DMS114 treated with DMSO at 0.1 percent for 48 hours (cell line): ENCODE data around the gene COQ4.
"Not testable (repeated sequence)": the region's sequence is repeated elsewhere in the genome, so short reads cannot be mapped to it uniquely, and the experiment has no call there.

Experiments
- DNase-seq: peaks from one replicate; lab custom pipeline; 2025; ENCODE audit not compliant: unreplicated experiment; lab: John Stamatoyannopoulos, UW

COQ4 gene

DNA sequence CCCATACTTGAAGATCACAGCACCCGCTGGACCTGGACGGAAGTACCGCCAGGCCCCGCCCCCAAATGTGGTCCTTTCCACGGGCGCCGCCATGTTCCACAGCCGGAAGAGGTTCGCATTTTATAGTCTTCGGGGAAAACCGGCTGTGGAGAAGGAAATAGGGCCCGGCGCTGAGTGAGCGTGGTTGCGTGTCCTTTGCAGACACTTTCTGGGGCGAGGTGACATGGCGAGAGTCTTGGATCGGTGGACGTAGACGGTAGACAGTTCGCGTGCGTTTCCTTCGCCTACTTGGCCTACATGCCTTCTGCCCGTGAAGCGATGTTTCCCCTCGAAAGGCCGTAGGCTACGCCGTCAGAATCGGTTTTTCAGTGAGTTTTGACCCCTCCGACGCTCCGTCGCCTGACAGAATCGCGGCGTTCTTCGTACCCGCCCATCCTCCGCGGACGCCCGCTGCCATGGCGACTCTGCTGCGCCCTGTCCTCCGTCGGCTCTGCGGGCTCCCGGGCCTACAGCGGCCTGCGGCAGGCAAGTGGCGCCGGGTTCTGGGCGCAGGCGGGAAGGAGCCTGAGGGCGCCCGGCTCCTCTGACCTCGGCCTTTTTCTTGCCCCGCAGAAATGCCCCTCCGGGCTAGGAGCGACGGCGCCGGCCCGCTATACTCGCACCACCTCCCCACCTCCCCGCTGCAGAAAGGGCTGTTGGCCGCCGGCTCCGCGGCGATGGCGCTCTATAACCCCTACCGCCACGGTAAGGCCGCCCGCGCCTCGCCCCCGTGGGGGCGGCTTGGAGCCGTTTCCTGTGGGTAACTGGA is at the start of gene COQ4, which contains the start of gene TRUB2:
Gene COQ4, plus strand, starts transcription at position 436 of the 808 bp plus-strand sequence. Its CDS starts 20 bp downstream, at position 456.
Gene TRUB2, minus strand, starts transcription at position 44 of the 808 bp plus-strand sequence. Its CDS starts 39 bp downstream, at position 5.
- DNase-seq = peak; percentile 81

DNA sequence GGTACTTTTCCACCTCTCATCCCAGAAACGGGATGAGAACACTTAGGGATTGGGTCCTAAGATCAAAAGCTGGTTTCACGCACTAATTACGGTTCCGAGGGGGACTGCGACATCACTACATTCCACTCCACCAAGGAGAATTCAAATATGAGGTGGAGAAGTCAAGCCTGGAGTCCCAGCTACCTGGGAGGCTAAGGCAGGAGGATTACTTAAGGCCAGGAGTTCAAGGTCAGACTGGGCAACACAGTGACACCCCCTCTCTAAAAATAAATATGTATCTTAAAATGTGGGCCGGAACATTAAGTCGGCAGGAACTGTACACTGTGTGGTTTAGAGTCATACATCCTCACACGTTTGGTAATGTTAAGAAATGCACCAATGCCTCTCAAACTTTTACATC is 48.4 kb upstream of the COQ4 start:
- DNase-seq = no peak

DNA sequence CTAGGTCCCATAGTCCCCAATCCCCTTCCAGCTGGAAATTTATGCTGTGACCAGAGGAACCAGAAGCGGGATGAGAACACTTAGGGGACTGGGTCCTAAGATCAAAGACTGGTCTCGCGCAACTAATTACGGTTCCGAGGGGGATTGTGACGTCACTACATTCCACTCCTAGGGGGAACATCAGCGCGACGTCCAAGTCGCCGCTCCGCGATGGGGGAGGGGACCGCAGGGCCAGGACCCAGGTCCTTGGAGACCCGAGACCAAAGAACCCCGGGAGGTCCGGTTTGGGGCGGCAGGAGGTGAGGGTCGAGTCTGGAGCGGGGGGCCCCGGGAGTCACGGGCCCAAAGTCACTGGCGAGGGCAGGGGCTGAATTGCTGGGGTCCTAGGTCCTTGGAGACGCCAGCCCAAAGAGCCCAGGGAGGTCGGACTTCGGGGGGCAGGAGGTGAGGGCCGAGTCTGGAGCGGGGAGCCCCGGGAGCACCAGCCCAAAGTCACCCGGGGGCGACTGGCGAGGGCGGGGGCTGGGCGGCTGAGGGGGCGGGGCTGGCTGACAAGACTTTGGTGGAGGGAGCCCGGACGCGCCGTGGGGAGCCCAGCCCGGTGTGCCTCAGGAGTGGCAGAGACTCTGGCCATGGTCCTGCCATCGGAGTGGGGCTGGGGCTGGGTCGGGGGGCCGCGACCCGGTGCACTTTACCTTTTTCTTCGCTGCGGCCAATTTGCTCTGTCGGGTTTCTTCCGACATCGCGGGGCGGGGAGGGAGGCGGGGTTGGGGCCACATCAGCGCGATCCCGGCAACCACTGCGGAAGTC is 47.2 kb upstream of the COQ4 start, which contains the start of gene GOLGA2:
Gene GOLGA2, minus strand, starts transcription at position 810 of the 810 bp plus-strand sequence. Its CDS starts 31 bp downstream, at position 779.
- DNase-seq = no peak

DNA sequence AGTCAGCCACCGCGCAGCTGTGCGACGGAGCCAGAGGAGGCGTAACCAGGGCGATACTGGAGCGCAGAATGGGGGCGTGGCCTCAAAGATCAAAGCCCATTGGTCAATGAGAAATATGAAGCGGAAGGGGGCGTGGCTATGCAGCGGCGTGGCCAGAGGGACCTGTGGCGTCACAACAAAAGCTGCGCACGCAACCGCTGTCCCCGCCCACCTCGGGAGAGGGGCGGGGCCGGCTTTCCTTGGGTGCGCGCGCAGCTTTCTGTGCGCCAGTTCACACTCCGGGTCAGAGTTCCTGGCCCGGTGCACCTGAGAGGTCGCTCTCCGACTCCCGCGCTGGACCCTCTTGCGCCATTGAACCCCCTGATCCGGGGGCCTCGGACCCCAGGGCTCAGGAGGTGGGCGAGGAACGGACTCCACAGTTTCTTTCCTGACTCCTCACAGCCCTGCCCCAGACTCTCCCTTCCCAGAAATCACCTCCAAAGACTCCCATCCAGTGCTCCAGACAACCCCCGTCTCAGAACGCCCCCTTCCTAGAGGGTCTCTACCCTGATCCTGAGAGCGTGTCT is 46.5 kb upstream of the COQ4 start, which contains the start of gene SWI5:
Gene SWI5, plus strand, starts transcription at position 269 of the 566 bp plus-strand sequence.
- DNase-seq = peak; percentile 95

DNA sequence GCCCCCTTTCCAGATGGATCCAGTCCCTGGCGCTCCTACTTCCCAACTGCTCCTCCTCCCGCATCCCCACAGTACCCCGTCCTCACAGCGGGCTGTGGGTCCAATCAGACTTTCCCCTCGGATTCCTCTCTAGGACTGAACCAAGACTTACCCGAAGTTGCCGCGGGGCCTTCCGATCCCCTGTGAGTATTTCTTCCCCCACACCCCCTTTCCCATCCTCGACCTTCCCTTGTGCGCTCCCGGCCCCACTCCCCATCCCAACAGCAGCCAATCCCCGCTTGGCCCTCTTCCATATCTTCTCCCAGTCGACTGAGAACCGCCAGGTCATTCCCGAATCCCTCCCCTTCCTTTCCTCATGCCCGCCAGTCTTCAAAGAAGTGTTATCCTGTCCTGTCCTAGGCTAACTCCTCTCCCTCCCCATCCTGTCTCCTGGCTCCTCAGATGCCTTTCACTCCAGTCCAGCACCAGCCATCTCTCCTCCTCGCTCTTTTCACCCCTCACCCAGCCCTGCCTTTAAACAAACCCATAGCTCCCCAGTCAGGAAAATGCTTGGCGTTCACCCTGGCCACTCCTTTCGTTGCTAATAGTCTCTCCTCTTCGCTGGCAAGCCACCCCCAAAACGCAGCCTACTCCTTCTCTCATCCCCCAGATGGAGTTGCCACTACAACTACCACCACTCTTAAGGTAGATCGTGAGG is 45.9 kb upstream of the COQ4 start:
- DNase-seq = no peak

DNA sequence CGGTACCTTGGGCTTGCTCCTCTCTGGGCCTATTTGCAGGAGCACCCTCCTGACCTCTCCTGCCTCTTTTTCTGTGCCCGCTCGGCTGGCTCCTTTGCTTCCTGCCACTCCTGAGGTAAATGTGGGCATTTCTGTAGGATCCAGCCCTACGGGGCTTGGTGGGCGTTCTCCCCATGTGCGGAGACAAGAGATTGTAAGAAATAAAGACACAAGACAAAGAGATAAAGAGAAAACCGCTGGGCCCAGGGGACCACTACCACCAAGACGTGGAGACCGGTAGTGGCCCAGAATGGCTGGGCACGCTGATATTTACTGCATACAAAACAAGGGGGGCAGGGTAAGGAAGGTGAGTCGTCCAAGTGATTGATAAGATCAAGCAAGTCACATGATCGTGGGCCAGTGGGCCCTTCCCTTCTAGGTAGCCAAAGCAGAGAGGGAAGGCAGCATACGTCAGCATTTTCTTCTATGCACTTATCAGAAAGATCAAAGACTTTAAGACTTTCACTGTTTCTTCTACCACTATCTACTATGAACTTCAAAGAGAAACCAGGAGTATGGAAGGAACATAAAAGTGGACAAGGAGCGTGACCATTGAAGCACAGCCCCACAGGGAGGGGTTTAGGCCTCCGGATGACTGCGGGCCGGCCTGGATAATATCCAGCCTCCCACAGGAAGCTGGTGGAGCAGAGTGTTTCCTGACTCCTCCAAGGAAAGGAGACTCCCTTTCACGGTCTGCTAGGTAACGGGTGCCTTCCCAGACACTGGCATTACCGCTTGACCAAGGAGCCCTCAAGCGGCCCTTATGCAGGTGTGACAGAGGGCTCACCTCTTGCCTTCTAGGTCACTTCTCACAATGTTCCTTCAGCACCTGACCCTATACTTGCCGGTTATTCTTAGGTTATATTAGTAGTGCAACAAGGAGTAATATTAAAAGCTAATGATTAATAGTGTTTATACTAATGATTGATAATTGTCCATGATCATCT is 43.3 kb upstream of the COQ4 start:
- DNase-seq = not testable (repeated sequence)

DNA sequence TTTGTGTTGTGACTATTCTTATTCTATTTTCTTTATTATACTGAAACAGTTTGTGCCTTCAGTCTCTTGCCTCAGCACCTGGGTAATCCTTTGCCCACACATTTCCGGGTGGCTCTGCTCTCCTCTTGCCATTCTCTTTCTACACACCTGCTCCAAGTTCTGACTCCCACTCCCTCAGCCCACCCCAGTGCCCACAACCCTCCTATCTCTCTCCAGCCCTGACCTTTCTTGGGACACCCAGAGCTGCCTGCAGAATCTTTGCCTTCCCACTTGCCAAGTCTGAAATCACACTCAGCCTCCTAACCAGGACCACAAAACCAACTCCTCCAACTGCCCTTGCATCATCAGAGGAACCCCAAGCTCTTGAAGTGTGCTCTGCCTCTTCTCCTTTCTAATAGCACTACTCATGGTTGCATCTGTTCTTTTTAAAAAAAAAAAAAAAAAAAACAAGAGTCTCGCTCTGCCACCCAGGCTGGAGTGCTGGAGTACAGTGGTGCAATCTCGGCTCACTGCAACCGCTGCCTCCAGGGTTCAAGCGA is 42.5 kb upstream of the COQ4 start:
- DNase-seq = no peak

DNA sequence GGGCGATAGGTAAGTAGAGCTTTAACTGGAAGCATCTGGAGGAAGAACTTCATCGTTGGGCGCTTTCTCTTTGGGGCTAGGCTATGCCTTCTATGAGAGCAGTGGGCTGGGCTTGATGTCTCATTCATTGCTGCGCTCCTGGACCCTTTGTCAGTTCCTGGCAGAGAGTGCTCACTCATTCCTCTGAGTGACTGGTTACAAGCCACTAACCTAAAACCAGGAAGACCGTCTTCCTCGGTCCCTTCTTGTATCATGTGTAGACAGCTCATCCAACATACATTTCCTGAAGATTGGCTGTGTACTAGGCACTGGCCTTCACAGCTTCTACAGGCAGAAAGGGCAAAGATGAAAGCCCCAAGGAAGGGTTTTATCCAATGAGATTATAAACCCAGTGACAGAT is 40.1 kb upstream of the COQ4 start:
- DNase-seq = no peak

DNA sequence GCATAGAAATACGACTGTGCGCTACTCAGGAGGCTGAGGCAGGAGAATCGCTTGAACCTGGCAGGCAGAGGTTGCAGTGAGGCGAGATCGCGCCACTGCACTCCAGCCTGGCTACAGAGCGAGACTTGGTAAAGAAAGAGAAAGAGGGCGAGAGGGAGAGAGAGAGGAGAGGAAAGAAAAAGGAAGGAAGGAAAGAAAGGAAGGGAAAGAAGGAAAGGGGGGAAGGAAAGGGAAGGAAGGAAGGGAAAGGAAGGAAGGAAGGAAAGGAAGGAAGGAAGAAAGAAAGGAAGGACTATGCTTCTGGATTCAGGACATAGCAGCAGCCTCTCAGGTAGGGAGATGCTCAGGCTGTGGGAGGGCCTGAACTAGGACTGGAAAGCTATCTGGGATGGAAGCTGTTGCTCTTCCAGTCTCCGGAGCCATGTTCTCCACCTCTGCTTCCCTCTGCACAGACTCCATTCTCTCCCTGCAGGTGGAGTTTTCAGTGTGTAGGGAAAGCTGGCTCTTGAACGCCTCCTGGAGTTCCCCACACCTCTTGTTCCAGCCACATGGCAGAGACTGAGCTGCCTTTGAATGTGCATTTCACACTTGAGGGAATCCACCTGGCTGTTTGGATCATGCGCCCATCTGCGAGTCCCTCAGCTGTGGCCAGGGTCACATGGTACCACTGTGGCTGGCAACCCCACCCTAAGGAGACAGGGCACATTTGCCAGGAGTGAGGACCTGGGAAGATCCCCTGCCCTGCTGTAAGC is 37.4 kb upstream of the COQ4 start:
- no peak for DNase-seq

DNA sequence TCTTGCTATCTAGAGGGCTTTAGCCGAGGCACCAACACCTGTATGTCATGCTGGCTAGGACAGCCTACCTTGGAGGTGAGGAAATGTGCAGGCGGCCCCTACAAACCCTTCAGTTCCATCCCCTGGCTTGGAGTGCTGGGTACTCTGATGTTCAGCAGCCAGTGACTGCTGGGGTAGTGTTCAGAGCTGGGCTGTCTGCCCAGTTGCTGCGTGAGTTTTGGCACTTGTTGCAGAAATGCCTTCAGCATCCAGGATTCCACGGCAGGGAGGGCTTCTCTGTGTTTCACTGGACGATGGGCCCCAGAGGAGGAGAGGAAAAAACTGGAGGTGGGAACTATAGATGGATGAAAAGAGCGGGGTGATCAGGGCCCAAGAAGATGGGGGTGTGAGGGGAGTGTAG is 36.2 kb upstream of the COQ4 start:
- no peak for DNase-seq

DNA sequence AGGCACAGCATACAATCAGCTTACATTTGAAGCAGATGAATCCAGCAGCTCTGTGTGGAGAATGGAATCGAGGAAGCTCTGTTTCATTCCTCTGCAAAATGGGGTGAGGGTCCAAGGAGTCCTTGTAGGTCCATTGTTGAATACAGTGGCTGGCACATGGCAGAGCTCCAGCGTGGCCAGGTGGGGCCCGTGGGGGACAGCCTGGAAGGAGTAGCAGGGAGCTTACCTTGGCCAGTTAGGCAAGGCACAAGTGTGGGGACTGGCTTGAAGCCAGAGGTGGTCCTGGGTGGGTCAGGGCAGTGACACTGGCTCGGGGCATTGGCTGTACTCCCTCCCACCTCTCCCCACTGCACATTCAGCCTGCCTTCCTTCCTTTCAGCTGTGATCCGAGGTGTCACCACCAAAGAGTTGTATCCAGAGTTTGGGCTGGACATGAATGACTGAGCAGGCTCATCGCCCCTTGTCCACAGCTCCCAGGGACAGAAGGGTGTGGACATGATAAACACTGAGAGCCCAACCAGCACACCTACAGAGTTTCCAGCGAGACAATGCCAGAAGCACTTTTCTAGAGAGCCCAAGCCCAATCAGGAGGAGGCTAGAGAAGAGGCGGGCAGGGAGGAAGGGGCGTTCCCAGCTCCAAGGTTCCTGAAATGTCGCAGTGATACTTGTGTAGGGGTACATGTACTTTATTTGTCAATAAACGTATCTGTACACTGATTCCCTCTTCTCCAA is 34.2 kb upstream of the COQ4 start:
- no peak for DNase-seq

DNA sequence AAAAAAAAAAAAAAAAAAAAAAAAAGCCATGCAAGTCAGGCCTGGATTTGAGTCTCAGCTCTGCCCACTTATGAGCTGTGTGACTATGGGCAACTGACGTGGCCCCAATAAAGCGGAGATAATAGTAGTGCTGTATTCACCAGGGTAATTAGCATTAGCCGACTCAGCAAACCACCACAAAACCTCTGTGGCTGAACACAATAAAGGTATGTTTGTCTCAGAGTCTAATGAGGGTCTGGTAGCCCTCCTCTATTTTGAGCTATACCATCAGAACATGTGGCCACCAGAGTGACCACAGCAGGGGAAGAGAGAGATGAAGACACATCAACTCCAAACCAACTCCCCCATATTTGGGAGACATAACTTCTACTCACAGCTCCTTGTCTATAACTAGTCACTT is 30.6 kb upstream of the COQ4 start:
- no peak for DNase-seq

DNA sequence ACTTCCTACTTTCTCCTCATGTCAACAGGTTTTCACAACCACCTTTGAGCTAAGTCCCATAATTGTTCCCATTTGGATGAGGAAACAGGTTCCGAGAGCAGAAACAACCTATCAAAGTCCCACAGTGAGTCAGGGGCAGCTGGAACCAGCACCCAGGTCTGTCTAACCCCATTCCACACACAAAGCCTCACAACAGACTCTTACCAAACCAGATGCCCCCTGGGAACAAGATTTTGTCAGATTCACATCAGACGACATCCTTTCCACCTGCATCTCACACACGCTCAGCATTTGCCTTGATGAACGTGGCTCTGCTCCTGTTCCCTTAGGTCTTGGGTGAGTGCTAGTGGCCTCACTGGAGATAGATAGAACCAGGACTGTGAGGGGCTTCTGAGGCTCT is 29.5 kb upstream of the COQ4 start:
- no peak for DNase-seq

DNA sequence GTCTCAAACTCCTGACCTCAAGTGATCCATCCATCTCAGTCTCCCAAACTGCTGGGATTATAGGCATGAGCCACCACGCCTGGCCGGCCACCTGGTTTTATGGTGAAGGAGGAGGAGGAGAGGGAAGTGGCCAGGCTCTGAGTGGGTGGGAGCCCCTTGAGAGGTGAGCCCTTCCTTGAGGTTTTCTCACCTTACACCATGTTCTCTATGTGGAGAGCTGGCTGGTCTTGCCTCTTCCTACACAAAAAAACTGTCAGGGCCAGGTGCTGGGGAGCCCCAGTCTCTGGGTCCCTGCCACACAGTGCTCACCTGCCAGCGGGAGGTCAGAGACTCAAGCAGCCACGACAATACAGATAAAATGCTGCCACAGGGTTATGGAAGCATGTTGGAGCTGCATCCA is 28.5 kb upstream of the COQ4 start:
- DNase-seq = no peak

DNA sequence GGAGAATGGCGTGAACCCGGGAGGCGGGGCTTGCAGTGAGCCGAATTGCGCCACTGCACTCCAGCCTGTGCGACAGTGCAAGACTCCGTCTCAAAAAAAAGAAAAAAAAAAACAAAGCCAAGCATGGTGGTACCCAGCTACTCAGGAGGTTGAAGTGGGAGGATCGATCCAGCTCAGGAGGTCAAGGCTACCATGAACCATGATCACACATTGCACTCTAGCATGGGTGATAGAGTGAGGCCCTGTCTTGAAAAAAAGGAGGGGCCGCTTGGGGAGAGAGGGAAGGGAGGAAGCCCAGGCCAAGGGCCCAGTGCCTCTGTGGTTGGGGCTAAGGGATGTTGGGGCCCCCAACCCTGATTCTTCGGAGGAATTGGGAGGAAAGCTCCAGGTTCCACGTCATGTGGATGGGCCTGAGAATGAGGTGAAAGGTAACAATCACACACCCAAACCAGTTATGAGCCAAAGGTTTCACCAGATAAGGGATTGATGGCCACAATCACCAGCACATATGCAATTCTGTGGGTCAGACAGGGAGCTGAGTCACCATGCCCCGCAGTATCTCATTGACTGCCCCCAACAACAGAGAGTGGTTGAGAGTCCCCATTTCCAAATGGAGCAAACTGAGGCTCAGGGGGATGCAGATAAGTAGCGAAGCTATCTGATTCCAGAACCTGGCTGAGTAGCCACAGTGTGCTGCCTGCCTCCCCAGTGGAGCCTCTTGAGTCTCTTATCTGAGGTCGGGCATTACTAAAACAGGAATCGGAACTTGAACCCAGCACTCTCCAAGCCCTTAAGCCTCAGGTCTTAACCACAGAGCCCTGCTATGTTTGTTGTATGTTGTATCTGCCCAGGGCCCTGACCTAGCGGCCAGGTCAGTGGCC is 26.1 kb upstream of the COQ4 start:
- no peak for DNase-seq

DNA sequence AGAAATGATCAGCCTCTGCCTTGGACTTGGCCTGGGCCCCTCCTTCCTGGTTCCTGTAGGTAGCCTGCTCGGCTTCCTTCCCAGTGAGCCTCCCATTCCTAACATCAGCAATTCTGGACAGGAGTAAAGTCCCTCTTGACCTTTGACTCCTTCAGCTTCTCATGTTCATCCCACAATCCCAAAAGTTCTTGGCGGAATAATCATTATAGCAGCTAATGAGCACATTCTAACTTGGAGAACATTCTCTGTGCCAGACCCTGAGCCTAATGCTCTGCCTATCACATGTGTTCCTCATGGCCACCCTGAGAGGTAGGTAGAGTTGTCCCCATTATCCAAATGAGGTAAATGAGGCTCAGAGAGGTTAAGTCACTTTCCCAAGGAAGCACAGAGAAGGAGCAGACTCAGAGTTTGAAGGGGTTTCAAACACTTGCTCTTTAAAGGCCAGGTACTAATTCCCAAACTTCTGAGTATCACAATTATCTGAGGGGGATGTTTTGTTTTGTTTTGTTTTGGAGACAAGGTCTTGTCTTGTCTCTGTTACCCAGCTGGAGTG is 25.3 kb upstream of the COQ4 start:
- no peak for DNase-seq
